ENCODE results near the gene PPP3CA. TPM values are rescaled to one million over a fixed set of nuclear protein-coding genes. Genes with fewer than 3 reads are reported as not detected.

PPP3CA gene
- total and polyA plus RNA-seq, 2 of the 8 experiments (the other 6 are each of a cell fraction or from before 2014, with no cell fraction given) = 7.9 to 35.0 TPM

DNA sequence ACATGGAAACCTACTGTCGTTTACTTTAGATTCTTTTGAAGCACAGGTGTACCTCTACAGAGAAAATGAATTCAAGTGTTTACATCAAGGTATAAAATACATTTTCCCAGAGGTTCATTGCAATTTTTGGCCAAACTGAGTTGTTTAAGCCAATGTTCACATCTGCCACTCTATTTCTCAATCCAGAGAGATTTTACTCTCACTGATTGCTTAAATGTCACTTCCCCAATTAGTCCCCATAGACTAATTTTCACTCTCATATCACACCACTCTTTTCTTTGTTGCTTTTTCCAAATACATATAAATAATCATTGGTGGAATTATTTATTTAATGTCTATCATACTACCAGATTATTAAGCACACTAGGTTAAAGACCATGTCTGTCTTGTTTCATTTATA, 271.8 kb downstream of the PPP3CA start:
- Histone ChIP-seq H3K23ac (ENCODE audit: insufficient read length) (no peak overlapping the region), H4K20me1 (replicated peaks in 1 of 2; ENCODE audit: control insufficient read depth in 1 of 2, insufficient read depth in 2 of 2, low read length in 2 of 2) (no peaks in the 10 kb centered on the region), H3K9ac (replicated peaks in 1 of 4; ENCODE audit: extremely low read depth in 1 of 4, low read depth in 3 of 4, low read length in 3 of 4) (no peak overlapping the region), H2BK15ac (ENCODE audit: low read length) (no peak overlapping the region), H2BK5ac (ENCODE audit: low read depth, low read length) (no peak overlapping the region), H2AK5ac (ENCODE audit: low read depth, low read length) (no peak overlapping the region), H3K4me1 (replicated peaks in 1 of 4; ENCODE audit: control insufficient read depth in 3 of 4, insufficient read depth in 4 of 4, low read length in 3 of 4) (no peaks in the 10 kb centered on the region), H3K79me1 (ENCODE audit: low read depth, low read length) (no peaks in the 10 kb centered on the region), H3K79me2 (ENCODE audit: control insufficient read depth in 1 of 2, insufficient read depth in 2 of 2, low read length in 2 of 2) (no peaks in the 10 kb centered on the region), H3K4me3 (ENCODE audit: extremely low read depth in 1 of 4, insufficient read depth in 2 of 4, low read depth in 3 of 4, low read length in 4 of 4) (no peak overlapping the region), H4K91ac (replicated peaks; ENCODE audit: insufficient read length, low read length) (no peak overlapping the region), H2AFZ (ENCODE audit: low read length) (no peak overlapping the region), H3K18ac (ENCODE audit: extremely low read depth, low read length) (no peak overlapping the region), H3K4ac (replicated peaks; ENCODE audit: insufficient read length, low read depth, low read length) (no peak overlapping the region), H4K5ac (ENCODE audit: insufficient read length, low read depth, low read length) (no peak overlapping the region), H2BK20ac (ENCODE audit: low read length) (no peak overlapping the region), H2BK120ac (replicated peaks; ENCODE audit: low read depth, low read length) (no peak overlapping the region), H3K9me3 (ENCODE audit: insufficient read depth in 2 of 2, low read depth in 1 of 2, low read length in 1 of 2) (no peaks in the 10 kb centered on the region), H3K27ac (ENCODE audit: low read depth, low read length) (no peak overlapping the region), H3K27me3 (replicated peaks in 1 of 4; ENCODE audit: control insufficient read depth in 3 of 4, extremely low read depth in 1 of 4, insufficient read depth in 3 of 4, low read length in 3 of 4) (no peaks in the 10 kb centered on the region), H4K8ac (ENCODE audit: extremely low read depth, insufficient read depth, low read length) (no peak overlapping the region), H3K36me3 (ENCODE audit: control insufficient read depth in 2 of 4, insufficient read depth in 4 of 4, low read length in 3 of 4) (no peaks in the 10 kb centered on the region), H3K56ac (replicated peaks; ENCODE audit: insufficient read length, low read depth, low read length) (no peak overlapping the region), H3K4me2 (ENCODE audit: insufficient read depth in 1 of 2, low read depth in 2 of 2, low read length in 2 of 2) (no peak overlapping the region), H3K23me2 (ENCODE audit: low read depth, low read length) (no peaks in the 10 kb centered on the region), H3K14ac (ENCODE audit: insufficient read length) (no peak overlapping the region), H2BK12ac (ENCODE audit: low read depth, low read length) (no peak overlapping the region)
- POLR2A ChIA-PET (ENCODE audit: partially characterized antibody) = no interaction called here
- TF ChIP-seq ATF2 (IDR thresholded peaks at IDR 0.05; ENCODE audit: low read length) (no peak), SIRT6 (IDR thresholded peaks at IDR 0.05; ENCODE audit: low read length) (no peak), ASH2L (IDR thresholded peaks at IDR 0.05; ENCODE audit: low read length) (no peak), JUND (IDR thresholded peaks at IDR 0.05; ENCODE audit: low read length) (no peak), POLR2A (IDR thresholded peaks at IDR 0.05; ENCODE audit: control extremely low read depth in 1 of 2, low read depth in 2 of 2, low read length in 2 of 2) (no peak), KDM1A (IDR thresholded peaks at IDR 0.05; ENCODE audit: borderline replicate concordance, low read length) (no peak), CBX8 (IDR thresholded peaks at IDR 0.05; ENCODE audit: borderline replicate concordance, low read depth, low read length) (no peak), BACH1 (IDR thresholded peaks at IDR 0.05; ENCODE audit: low read length) (no peak), SRF (IDR thresholded peaks at IDR 0.05; ENCODE audit: low read depth, low read length) (no peak), BCL11A (IDR thresholded peaks at IDR 0.05; ENCODE audit: low read depth in 2 of 2, low read length in 2 of 2) (no peak), FOSL1 (IDR thresholded peaks at IDR 0.05; ENCODE audit: insufficient read depth, low read depth, low read length) (no peak), EGR1 (IDR thresholded peaks at IDR 0.05; ENCODE audit: borderline replicate concordance, low read depth, low read length) (no peak), SAP30 (IDR thresholded peaks at IDR 0.05; ENCODE audit: insufficient read depth, insufficient replicate concordance, low read length) (no peak)
- FAIRE-seq (no peak), DNase-seq (ENCODE audit: low read depth in 1 of 2, low spot score in 2 of 2) (no peak)
- CTCF ChIA-PET (ENCODE audit: partially characterized antibody) = no interaction called here
- WGBS, 2 experiments (ENCODE audit: extremely low coverage in 1 of 2, insufficient coverage in 1 of 2, insufficient read length in 1 of 2, insufficient replicate concordance in 2 of 2, low coverage in 1 of 2, low lambda C conversion rate in 2 of 2, missing lambda C conversion rate in 1 of 2) = 93% methylated on average over 1 of the region's 1 CpG; no CpG with 5 or more reads in 1 of the 2 experiments

All from H1 (cell line).